Measurements from ENCODE around the gene FOXI2. TPM values are rescaled to one million over a fixed set of nuclear protein-coding genes. Genes with fewer than 3 reads are reported as not detected.

The FOXI2 gene
- total RNA-seq (2022) (not detected in 2 replicates), Bru-seq, nascent RNA (not detected), BruChase-seq, experiment 1, labeled RNA remaining after a 6-hour chase (not detected), BruChase-seq, experiment 2, labeled RNA remaining after a 2-hour chase (not detected)
- long read RNA-seq = 0 reads

GRCh38 chr10:127736915-127737562, at the start of gene FOXI2:
Gene FOXI2, plus strand, starts transcription at chr10:127737185. Its CDS starts 89 bp downstream, at chr10:127737274.
- no peak for TF ChIP-seq CTCF (IDR thresholded peaks at IDR 0.05; ENCODE audit: unreplicated experiment)
- BruUV-seq (replicated peaks) = no TSS peak
- Mint-ChIP-seq H3K9me3 (ENCODE audit: low read depth, unreplicated experiment) (no peaks in the 10 kb centered on the region), H3K27ac (ENCODE audit: unreplicated experiment) (no peak within 1 kb of the TSS), H3K36me3 (ENCODE audit: insufficient read depth, unreplicated experiment) (peaks cover 4% of the 10 kb centered on the region), H3K4me1 (ENCODE audit: low read depth, unreplicated experiment) (no peaks in the 10 kb centered on the region), H3K27me3 (ENCODE audit: unreplicated experiment) (peaks cover 29% of the 10 kb centered on the region), H3K4me3 (ENCODE audit: low read depth, unreplicated experiment) (no peak within 1 kb of the TSS)
- CTCF ChIA-PET = no interaction called here
- no peak for DNase-seq
- intact Hi-C loops (cut with micrococcal nuclease; ENCODE audit: unreplicated experiment) = no loop called here

- H3K27me3 Mint-ChIP-seq (ENCODE audit: unreplicated experiment) = peaks cover 58% of the 10 kb centered on the region
Measured at GRCh38 chr10:127687548-127687947, 49.4 kb upstream of the FOXI2 start.

GRCh38 chr10:127690176-127690835, 46.7 kb upstream of the FOXI2 start:
- DNase-seq = no peak
- H3K27me3 Mint-ChIP-seq (ENCODE audit: unreplicated experiment) = peaks cover 58% of the 10 kb centered on the region
- H3K27ac Mint-ChIP-seq (ENCODE audit: unreplicated experiment) = no peak overlapping the region
- peaks cover 9% of the 10 kb centered on the region for H3K4me1 Mint-ChIP-seq (ENCODE audit: low read depth, unreplicated experiment)
- no peaks in the 10 kb centered on the region for H3K9me3 Mint-ChIP-seq (ENCODE audit: low read depth, unreplicated experiment)
- intact Hi-C loops (cut with micrococcal nuclease; ENCODE audit: unreplicated experiment) = no loop called here
- H3K4me3 Mint-ChIP-seq (ENCODE audit: low read depth, unreplicated experiment) = no peak overlapping the region
- BruUV-seq (replicated peaks) = no TSS peak
- H3K36me3 Mint-ChIP-seq (ENCODE audit: insufficient read depth, unreplicated experiment) = no peaks in the 10 kb centered on the region
- no peak for TF ChIP-seq CTCF (IDR thresholded peaks at IDR 0.05; ENCODE audit: unreplicated experiment)
- CTCF ChIA-PET = no interaction called here

More at GRCh38 chr10:127687548-127687947, 49.4 kb upstream of the FOXI2 start:
- intact Hi-C loops (cut with micrococcal nuclease; ENCODE audit: unreplicated experiment) = no loop called here
- no peaks in the 10 kb centered on the region for H3K9me3 Mint-ChIP-seq (ENCODE audit: low read depth, unreplicated experiment)
- no peaks in the 10 kb centered on the region for H3K4me1 Mint-ChIP-seq (ENCODE audit: low read depth, unreplicated experiment)
- CTCF ChIA-PET = no interaction called here
- no peak overlapping the region for H3K27ac Mint-ChIP-seq (ENCODE audit: unreplicated experiment)
- DNase-seq = no peak
- no peaks in the 10 kb centered on the region for H3K36me3 Mint-ChIP-seq (ENCODE audit: insufficient read depth, unreplicated experiment)
- no peak overlapping the region for H3K4me3 Mint-ChIP-seq (ENCODE audit: low read depth, unreplicated experiment)
- no peak for TF ChIP-seq CTCF (IDR thresholded peaks at IDR 0.05; ENCODE audit: unreplicated experiment)
- BruUV-seq (replicated peaks) = no TSS peak

- H3K9me3 Mint-ChIP-seq (ENCODE audit: low read depth, unreplicated experiment) = no peaks in the 10 kb centered on the region
- DNase-seq = peak; percentile 61
- no peaks in the 10 kb centered on the region for H3K36me3 Mint-ChIP-seq (ENCODE audit: insufficient read depth, unreplicated experiment)
- peaks cover 9% of the 10 kb centered on the region for H3K4me1 Mint-ChIP-seq (ENCODE audit: low read depth, unreplicated experiment)
- no TSS peak for BruUV-seq (replicated peaks)
- CTCF ChIA-PET = no interaction called here
- peak; percentile 35 for TF ChIP-seq CTCF (IDR thresholded peaks at IDR 0.05; ENCODE audit: unreplicated experiment)
- H3K27ac Mint-ChIP-seq (ENCODE audit: unreplicated experiment) = no peak overlapping the region
- intact Hi-C loops (cut with micrococcal nuclease; ENCODE audit: unreplicated experiment) = no loop called here
- peaks cover 60% of the 10 kb centered on the region for H3K27me3 Mint-ChIP-seq (ENCODE audit: unreplicated experiment)
- no peak overlapping the region for H3K4me3 Mint-ChIP-seq (ENCODE audit: low read depth, unreplicated experiment)
Measured at GRCh38 chr10:127694580-127695193, 42.3 kb upstream of the FOXI2 start.

All from Calu3 (cell line).